Epithelial cell of esophagus (primary cell): ENCODE results near the gene ACTL6B.
A peak's percentile ranks its signal among the peaks of the same experiment; 100 is the strongest.

Experiments used
- DNase-seq: peaks from one replicate; pipeline ENCODE4 v3.0.0; 2010; ENCODE audit warnings: low read depth
- H3K4me3 ChIP-seq: 2 replicates; pipeline ENCODE4 v1.5.1; 2011; ENCODE audit warnings: mild to moderate bottlenecking, low read length, control low read depth
- CTCF ChIP-seq: IDR thresholded peaks from 2 replicates; pipeline ENCODE4 v1.5.1; 2011; ENCODE audit warnings: low read depth, mild to moderate bottlenecking, low read length, control low read depth, inconsistent platforms; ENCODE audit not compliant: insufficient read depth; ENCODE audit errors: missing control alignments

Gene ACTL6B

GRCh38 chr7:100678291-100678984, 22.2 kb upstream of the ACTL6B start:
- TF ChIP-seq CTCF, result no peak
- DNase-seq, result no peak
- H3K4me3 ChIP-seq, result no peak overlapping the region

- no peak overlapping the region for H3K4me3 ChIP-seq
- no peak for TF ChIP-seq CTCF
- no peak for DNase-seq
Observed at GRCh38 chr7:100677308-100678267, 21.3 kb upstream of the ACTL6B start.

GRCh38 chr7:100676501-100677306, 20.5 kb upstream of the ACTL6B start:
- no peak for DNase-seq
- TF ChIP-seq CTCF, result no peak
- peak overlapping the region; percentile 25 for H3K4me3 ChIP-seq

DNA sequence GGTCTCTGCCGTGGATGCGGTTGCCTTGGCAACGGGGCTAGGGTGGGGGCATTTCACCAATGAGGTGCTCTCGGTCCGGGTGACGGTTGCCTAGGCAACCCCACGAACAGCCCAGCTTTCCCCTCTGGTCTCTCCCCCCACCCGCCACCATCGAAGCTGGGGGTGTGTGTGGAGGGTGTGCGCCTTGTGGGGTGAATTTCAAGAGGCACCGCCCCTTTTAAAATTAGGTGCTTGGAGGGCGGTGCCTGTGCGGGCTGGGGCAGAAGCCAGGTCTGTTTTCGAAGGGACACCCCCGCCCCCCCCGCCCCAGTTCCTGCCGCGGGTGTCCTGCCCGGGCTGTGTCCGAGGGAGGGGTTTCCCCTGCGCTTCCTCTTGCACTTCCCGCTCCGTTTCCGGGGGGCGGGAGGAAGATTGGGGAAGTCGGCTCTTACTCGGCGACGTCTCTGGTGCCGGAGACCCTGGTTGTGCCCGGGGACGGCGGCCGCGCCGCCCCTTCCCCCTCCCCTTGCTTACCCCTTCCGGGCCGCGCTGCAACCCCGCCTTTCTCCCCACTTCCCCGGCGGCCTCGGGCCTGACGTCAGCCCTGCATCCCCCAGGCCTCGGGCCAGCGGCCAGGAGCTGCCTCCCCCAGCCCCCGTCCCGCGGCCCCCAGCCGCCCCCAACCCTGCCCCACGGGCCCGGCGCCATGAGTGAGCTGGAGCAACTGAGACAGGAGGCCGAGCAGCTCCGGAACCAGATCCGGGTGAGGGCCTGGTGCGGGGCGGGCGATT, 19.5 kb upstream of the ACTL6B start:
- TF ChIP-seq CTCF, result no peak
- peak; percentile 66 for DNase-seq

GRCh38 chr7:100675105-100675451, 18.8 kb upstream of the ACTL6B start:
- peak overlapping the region; percentile 93 for H3K4me3 ChIP-seq
- no peak for DNase-seq
- TF ChIP-seq CTCF, result no peak

More for the DNA sequence above, 19.5 kb upstream of the ACTL6B start:
- H3K4me3 ChIP-seq, result peak overlapping the region; percentile 93
